ENCODE results near the gene APBB2.

APBB2 gene

DNA sequence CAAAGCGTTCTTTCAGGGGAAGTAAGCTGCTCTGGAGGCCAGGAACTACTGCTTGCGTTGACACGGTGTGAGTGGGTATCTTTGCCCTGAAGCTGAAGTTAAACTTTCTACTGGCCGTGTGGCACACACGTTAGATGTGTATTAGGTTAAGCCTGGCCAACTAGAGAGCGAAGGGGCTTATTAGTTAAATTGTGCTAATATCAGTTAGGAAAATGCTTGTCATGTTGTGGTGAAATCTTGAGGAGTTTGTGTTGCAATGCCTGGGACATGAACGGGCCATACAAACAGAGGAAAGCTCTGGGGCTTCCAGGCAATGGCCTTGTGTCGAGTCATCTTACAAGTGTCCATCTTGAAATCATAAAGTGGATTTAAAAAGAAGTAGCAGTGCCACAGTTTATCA is 402.0 kb downstream of the APBB2 start:
- no peaks in the 10 kb centered on the region for H3K9me3 ChIP-seq (ENCODE audit: severe bottlenecking)
- peaks cover 19% of the 10 kb centered on the region for H3K36me3 ChIP-seq
- DNase-seq, result no peak
- H3K4me3 ChIP-seq (ENCODE audit: low read depth, low read length), result no peak overlapping the region
- no peak overlapping the region for H3K27ac ChIP-seq
- H3K27me3 ChIP-seq (ENCODE audit: insufficient read depth, low read depth, severe bottlenecking), result no peaks in the 10 kb centered on the region
- TF ChIP-seq, protein P1, sequence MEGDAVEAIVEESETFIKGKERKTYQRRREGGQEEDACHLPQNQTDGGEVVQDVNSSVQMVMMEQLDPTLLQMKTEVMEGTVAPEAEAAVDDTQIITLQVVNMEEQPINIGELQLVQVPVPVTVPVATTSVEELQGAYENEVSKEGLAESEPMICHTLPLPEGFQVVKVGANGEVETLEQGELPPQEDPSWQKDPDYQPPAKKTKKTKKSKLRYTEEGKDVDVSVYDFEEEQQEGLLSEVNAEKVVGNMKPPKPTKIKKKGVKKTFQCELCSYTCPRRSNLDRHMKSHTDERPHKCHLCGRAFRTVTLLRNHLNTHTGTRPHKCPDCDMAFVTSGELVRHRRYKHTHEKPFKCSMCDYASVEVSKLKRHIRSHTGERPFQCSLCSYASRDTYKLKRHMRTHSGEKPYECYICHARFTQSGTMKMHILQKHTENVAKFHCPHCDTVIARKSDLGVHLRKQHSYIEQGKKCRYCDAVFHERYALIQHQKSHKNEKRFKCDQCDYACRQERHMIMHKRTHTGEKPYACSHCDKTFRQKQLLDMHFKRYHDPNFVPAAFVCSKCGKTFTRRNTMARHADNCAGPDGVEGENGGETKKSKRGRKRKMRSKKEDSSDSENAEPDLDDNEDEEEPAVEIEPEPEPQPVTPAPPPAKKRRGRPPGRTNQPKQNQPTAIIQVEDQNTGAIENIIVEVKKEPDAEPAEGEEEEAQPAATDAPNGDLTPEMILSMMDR (IDR thresholded peaks at IDR 0.05; ENCODE audit: low read depth, low read length), result no peak

DNA sequence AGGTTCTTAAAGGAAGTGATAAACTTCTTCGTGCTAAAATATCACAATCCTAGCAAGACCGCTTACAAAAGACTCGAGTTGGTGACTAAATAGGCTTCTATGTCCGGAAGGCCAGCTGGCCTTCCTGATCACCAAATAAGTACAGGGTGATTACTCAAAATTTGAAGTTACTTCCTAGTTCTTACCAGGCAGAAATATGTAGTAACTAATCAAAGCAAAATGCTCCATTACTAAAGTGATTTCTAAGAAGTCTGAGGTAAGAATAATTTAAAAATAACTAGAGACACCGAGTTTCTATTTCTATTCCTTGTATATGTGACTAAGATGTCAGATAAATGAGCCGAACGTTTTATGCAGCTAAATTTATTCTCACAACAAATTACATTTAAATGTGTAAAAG is 402.4 kb downstream of the APBB2 start:
- H3K4me3 ChIP-seq (ENCODE audit: low read depth, low read length), result no peak overlapping the region
- DNase-seq, result no peak
- TF ChIP-seq, protein P1 (IDR thresholded peaks at IDR 0.05; ENCODE audit: low read depth, low read length), result no peak
- H3K9me3 ChIP-seq (ENCODE audit: severe bottlenecking), result no peaks in the 10 kb centered on the region
- H3K27me3 ChIP-seq (ENCODE audit: insufficient read depth, low read depth, severe bottlenecking), result no peaks in the 10 kb centered on the region
- no peak overlapping the region for H3K27ac ChIP-seq
- H3K36me3 ChIP-seq, result peaks cover 19% of the 10 kb centered on the region

DNA sequence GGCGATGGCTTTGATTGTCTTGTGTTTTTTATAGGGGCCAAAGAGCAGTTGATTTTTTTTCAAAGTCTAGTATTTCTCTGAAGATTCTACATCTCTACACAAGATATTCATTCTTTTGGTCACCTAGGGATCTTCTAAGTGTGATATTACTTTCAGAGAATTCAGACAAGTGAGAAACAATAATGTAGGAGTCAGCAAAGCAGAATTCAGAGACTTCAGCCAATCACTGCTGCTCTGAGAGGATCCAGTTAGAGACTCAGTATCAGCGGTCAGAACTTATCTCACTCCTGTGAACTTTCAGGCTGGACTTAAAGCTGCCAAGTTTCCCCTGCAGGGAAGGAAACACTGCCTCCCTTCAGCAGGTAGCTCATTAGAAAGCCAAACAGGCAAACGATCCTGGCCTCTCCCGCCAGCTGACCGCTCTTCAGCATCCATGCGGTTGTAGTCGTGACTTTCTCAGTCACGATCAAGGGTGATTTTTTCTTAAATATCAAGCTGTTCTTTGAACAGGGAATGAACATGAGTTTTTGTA is 405.4 kb downstream of the APBB2 start:
- Histone ChIP-seq H3K27ac (no peak overlapping the region), H3K4me3 (ENCODE audit: low read depth, low read length) (no peak overlapping the region), H3K9me3 (ENCODE audit: severe bottlenecking) (no peaks in the 10 kb centered on the region), H3K36me3 (peaks cover under 1% of the 10 kb centered on the region), H3K27me3 (ENCODE audit: insufficient read depth, low read depth, severe bottlenecking) (no peaks in the 10 kb centered on the region)
- TF ChIP-seq, protein P1 (IDR thresholded peaks at IDR 0.05; ENCODE audit: low read depth, low read length), result no peak
- no peak for DNase-seq

DNA sequence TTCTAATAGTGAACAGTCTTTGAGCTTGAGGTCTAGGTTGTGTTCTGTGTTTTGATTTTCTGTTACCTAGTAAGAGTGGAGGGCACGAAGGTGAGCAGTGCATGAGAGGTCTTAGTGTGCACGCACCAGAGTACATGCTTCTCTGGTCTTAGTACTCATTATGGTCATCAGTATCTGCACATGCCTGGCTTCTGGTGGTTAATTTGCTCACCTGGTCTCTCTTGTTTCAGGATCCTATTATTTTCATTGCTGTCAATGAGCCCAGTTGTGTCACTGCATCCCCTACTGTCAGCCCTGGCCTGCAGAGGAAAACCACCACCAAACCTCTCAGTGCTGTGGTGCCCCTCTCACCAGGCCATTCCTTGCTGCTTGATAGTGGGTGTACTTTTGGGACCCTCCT is 409.7 kb downstream of the APBB2 start:
- no peaks in the 10 kb centered on the region for H3K27me3 ChIP-seq (ENCODE audit: insufficient read depth, low read depth, severe bottlenecking)
- DNase-seq, result no peak
- H3K9me3 ChIP-seq (ENCODE audit: severe bottlenecking), result no peaks in the 10 kb centered on the region
- H3K36me3 ChIP-seq, result no peaks in the 10 kb centered on the region
- TF ChIP-seq, protein P1 (IDR thresholded peaks at IDR 0.05; ENCODE audit: low read depth, low read length), result no peak
- H3K4me3 ChIP-seq (ENCODE audit: low read depth, low read length), result no peak overlapping the region
- no peak overlapping the region for H3K27ac ChIP-seq

DNA sequence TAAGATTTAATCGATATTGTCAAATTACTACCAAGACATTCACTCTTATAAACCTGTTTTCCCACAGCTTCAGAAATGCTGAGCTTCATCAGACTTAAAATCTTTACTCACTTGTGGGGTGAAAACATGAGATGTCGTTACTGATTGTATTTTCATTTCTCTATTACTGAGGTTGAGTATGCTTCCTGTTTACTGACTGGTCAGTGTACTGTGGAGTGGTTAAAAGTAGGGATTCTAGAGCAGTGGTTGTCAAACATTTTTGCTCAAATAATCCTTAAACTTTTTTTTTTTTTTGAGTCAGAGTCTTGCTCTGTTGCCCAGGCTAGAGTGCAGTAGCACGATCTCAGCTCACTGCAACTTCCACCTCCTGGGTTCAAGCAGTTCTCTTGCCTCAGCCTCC is 414.3 kb downstream of the APBB2 start:
- no peak overlapping the region for H3K4me3 ChIP-seq (ENCODE audit: low read depth, low read length)
- H3K9me3 ChIP-seq (ENCODE audit: severe bottlenecking), result no peaks in the 10 kb centered on the region
- TF ChIP-seq, protein P1 (IDR thresholded peaks at IDR 0.05; ENCODE audit: low read depth, low read length), result no peak
- no peak overlapping the region for H3K27ac ChIP-seq
- H3K27me3 ChIP-seq (ENCODE audit: insufficient read depth, low read depth, severe bottlenecking), result no peaks in the 10 kb centered on the region
- no peak for DNase-seq
- no peaks in the 10 kb centered on the region for H3K36me3 ChIP-seq

DNA sequence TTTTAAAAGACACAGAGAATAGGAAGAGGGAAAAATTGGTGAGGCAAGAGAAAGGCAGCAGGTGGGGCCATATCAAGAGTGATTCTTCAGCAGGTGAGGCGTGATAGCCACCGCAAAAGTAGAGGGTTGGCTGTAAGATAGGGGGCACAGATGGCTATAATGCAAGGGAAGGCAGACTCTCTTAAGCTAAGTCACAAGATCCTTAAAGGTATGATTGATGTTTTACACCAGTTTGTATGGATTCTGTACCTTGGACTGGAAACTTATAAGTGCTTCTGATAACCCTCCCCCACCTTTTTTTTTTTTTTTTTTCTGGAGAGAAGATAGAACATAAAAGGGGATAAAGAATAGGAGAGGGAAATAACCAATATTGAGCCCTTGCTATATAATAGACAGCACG is 424.6 kb downstream of the APBB2 start:
- no peaks in the 10 kb centered on the region for H3K36me3 ChIP-seq
- H3K4me3 ChIP-seq (ENCODE audit: low read depth, low read length), result no peak overlapping the region
- H3K27ac ChIP-seq, result no peak overlapping the region
- H3K27me3 ChIP-seq (ENCODE audit: insufficient read depth, low read depth, severe bottlenecking), result no peaks in the 10 kb centered on the region
- DNase-seq, result no peak
- H3K9me3 ChIP-seq (ENCODE audit: severe bottlenecking), result no peaks in the 10 kb centered on the region
- TF ChIP-seq, protein P1 (IDR thresholded peaks at IDR 0.05; ENCODE audit: low read depth, low read length), result no peak

All from WERI-Rb-1 (cell line).